GM21390 (cell line): Measurements from ENCODE around the gene KLK11.

Source experiments
- ATAC-seq: cut with Tn5 transposase; IDR thresholded peaks from one replicate; pipeline ENCODE4 v1.9.1; 2021; ENCODE audit not compliant: unreplicated experiment

Gene KLK11, protein sequence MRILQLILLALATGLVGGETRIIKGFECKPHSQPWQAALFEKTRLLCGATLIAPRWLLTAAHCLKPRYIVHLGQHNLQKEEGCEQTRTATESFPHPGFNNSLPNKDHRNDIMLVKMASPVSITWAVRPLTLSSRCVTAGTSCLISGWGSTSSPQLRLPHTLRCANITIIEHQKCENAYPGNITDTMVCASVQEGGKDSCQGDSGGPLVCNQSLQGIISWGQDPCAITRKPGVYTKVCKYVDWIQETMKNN

DNA sequence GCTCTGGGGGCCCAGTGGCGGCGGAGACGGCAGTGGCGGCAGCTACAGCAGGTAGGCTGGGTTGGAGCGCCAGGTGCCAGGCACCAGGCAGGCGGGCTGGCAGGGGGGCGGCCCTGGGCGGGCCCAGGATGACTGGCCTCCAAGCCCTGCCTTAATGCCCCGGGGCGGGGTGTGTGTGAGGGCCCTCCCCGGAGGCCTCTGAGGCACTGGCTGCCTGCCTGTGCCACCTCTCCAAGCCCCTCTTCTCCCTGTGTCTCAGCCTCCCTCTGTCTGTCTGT, at the start of gene KLK11:
Gene KLK11, minus strand, starts transcription at position 63 of the 278 bp plus-strand sequence. CDS start 985 bp downstream, outside the sequence.
- no peak for ATAC-seq

GRCh38 chr19:51075998-51076397, 49.6 kb upstream of the KLK11 start:
- ATAC-seq: no peak

DNA sequence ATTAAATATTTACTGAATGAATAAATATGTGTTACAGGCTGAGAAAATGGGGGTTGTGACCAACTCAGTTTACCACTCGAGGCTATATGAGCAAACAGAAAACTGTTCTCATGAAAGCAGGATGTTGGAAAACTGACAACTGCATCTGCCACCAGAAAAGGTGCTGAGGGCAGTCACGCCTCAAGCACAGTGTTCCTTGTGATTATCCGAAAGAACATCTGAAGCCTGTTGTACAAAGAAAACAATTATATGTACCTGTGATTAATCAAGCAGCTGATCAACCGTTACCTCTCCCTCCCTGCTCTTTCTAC, 44.6 kb upstream of the KLK11 start:
- ATAC-seq: no peak

- ATAC-seq: no peak
Observed at GRCh38 chr19:51070334-51071094, 44.1 kb upstream of the KLK11 start.

DNA sequence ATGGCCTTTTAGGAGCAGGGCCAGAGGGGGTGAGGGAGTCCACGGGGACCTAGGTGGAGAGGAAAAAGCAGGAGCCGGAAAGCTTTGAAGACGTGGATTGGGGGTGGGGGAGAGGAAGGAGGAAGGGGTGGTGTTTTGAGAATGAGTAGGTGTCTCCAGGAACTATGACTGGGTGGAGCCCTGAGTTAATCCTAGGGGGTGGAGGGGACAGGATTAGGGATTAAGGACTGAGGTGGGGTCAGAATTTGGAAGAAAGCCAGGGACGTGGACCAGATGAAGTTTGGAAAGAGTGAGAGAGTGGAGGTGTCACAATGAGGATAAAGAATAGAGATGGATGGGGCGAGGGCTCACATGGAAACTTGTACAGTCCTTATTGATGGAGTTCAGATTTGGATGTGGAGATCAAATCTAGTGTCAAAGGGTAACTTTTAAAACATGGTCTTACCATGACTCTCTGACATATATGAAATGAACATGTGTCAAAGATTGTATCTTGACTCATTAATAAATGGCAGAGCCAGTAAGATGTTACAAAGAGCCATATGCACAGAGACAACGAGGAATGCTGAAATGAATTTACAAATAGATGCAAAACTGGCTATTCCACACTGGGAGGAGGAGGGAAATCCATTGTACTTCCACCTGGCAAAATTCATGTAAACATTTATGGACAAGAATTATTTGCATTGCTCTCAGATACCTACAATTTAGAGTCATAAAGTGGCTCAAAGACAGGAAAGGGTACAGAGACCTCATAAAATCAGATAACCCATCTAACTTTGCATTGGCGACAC, 40.2 kb upstream of the KLK11 start:
- ATAC-seq: no peak

DNA sequence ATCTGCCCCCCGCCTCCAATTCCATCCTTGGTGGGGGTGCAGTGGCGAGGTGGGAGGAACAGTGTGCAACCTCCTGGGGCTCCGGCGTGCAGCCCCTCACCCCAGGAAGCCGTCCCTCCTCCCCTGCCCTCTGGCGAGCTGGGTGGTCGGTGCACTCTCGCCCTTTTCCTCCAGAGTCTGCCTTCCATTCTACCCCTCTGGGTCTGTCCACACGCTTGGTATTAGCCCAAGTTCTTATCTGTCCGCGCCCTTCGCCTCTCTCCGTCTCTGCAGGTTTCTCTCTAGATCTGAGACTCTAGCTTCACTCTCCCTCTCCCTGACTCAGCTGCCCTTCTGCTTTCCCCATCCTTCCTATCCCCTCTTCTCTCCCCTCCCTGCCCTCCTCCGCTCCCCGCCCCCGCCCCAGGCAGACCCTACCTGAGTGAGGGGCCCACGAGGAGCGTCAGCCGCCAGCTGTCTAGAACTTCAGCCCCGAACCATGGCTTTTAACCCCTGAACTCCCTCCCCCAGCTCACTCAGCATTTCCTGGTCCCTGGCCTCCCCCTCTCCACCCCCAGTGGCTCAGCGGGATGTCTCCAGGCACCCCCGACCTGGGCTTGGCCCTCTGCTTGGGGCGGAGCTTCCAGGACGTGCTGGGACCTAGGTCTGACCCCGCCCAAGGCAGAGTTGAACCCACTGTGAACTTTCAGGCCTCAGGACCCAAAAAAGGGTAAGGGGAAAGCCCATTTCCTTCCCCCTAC, 39.0 kb upstream of the KLK11 start:
- no peak for ATAC-seq

DNA sequence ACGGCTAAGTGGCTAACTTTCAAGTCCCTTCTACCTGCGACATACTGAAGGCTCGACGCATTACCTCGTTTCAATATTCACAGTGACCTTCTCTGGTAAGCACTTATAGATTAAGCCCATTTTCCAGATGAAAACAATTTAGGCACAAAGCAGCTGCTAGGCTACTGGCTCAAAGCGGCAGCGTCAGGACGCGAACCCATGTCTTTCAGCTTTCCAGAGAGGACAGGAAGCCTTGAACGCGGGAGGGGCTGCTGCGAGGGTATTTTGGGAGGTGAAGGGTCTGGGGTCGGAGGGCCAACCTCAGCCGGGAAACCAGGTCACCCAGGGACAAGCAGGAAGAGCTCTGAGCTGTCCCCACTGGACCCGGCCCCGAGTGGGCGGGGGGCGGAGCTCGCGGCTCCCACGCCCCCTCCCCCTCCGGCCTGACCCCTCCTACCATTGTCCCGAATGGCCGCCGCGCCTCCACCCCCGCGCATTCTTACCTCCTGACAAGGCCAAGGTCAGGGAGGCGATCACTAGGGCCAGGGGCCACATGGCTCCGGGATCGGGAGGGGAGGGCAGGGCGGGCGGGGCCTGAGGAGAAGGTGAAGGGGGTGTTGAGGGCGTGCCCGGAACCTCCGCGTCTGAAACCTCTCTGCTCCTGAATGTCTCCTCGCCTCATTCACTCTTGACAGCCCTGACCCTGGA, 38.3 kb upstream of the KLK11 start, which contains the start of gene KLK13:
Gene KLK13, minus strand, starts transcription at position 559 of the 687 bp plus-strand sequence. Its CDS starts 25 bp downstream, at position 534.
- ATAC-seq: no peak

DNA sequence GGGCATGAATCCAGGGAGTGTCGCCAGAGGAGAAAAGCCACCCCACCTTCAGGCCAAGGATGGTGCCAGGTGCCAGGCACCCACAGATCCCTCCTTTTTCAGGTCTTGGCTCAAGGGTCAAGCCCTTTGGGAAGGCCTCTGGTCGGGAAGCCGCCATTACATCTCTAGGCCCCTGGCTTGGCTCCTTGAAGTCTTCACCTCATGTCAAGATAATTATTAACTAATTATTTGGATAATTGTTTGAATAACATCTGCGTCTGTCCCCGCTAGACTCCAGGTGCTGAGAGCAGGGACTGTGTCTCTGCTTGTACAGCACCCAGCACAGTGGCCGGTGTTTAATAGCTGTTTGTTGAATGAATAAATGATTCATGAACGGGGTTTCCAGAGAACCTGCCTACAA, 37.2 kb upstream of the KLK11 start:
- ATAC-seq: no peak

DNA sequence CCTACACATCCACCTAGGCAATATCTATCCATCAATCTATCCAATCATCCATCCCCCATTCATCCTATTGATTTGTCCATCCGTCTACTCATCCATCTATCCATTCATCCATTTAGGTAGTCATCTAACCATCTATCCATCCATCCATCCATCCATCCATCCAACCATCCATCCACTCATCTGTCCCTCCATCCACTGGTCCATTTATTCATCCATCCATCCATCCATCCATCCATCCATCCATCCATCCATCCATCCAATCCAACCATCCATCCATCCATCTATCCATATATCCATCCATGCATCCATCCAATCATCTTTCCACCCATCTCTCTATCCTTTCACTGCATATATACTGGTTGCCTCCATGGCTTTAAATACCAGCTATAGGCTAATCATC, 34.6 kb upstream of the KLK11 start:
- ATAC-seq: no peak

DNA sequence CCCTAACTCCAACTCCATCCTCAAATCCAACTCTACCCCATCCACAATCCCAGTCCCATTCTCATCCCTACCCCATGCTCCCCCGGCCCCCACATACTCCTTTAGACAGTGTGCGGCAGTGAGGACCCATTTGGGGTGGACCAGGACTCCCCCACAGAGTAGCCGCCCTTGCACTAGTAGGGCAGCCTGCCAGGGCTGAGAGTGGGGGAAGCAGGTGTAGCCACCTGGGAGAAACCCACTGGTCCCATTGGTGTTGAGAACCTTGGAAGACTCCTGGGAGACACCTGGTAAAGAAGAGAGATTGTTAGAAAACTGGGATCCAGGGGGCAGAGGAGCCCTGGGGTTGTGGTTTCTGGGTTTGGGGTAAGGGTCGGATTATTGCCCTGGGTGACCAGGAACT, 33.9 kb upstream of the KLK11 start:
- no peak for ATAC-seq

DNA sequence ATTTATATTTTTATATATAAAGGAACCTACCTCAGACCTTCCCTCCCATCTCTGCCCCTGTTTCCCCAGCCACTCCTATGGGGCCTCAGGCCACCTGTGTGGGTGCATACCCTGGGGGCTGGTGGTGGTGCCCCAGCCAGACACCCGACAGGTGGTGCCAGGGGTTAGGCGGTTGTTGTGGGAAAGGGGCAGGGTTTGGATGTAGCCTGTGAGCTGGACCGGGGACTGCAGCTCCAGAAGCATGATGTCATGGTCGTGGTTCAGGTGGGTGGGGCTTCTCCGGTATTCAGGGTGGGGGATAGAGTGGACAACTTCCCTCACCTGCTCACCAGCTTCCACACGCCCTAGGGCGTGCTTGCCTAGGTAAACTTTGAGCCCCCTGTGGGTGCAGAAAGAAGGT, 33.3 kb upstream of the KLK11 start:
- ATAC-seq: no peak

GRCh38 chr19:51055866-51056265, 29.4 kb upstream of the KLK11 start:
- ATAC-seq: no peak

DNA sequence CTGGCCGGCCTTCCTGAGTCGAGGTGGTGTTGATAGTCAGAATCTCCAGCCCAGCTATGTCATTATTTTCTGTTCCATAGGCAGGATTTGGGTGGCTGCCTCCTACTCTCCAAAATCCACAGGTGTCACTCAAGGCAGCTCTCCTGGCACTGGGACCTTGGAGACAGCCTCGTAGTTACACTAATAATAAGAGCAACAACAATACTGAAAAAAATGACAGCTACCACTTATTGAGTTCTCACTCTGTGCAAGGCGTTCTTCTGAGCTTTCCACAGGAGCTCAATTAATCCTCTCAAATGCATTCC, 20.6 kb upstream of the KLK11 start:
- ATAC-seq: no peak

DNA sequence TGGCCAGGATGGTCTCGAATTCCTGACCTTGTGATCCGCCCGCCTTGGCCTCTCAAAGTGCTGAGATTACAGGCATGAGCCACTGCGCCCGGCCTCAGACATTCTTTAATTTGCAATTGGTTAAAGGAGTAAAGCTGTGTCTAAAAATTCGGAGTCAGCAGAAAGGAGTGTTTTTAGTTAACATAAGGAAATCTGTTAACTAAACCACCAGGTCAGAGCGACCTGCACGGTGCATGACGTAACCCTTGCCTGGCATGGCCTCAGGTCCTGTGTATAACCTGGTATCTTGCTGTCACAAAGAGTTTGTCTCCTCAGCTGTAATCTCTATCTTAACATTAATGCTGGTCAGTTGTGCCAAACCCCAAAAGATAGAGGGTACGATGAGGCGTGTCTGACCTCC, 17.9 kb upstream of the KLK11 start:
- ATAC-seq: no peak

- ATAC-seq: no peak
Observed at GRCh38 chr19:51043497-51043896, 17.1 kb upstream of the KLK11 start.

DNA sequence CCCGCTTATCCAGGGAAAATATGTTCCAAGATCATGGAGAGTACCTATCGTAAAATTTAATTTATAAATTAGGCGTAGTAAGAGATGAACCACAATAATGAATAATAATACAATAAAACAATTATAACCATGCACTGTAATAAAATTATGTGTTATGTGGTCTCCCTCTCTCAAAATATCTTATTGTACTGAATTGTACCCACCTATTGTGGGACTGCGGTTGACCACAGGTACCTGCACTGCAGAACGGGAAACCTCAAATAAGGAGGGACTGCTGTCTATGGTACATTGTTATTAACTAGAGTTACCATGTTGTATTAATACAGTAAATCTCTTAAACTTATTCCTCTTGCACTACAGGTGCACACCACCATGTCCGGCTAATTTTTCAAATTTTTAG, 13.7 kb upstream of the KLK11 start:
- ATAC-seq: no peak

DNA sequence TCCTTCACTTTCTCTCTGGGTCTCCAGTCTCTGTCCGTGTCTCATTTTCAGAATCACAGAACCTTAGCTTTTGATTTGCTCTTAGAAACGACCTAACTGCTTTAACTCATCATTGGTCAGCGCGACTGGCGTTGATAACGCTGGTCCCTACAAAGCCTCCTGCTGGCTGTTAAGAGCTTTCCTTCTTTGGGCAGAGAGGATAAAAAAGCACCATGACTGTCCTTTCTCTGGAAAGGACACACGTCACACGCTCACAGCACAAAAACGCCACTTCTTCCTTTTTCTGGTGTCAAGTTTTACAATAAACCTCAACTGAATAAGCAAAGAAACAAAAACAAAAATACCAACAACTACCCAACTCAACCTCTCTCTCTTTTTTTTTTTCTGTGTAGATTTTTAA, 10.1 kb upstream of the KLK11 start:
- ATAC-seq: no peak

- ATAC-seq: no peak
Observed at GRCh38 chr19:51034704-51035103, 8.3 kb upstream of the KLK11 start, which contains the start of gene KLK12. Gene KLK12 (minus strand): TSS chr19:51035002. CDS start chr19:51034621, 381 bp downstream.

GRCh38 chr19:51031880-51032225, 5.4 kb upstream of the KLK11 start:
- ATAC-seq: no peak

DNA sequence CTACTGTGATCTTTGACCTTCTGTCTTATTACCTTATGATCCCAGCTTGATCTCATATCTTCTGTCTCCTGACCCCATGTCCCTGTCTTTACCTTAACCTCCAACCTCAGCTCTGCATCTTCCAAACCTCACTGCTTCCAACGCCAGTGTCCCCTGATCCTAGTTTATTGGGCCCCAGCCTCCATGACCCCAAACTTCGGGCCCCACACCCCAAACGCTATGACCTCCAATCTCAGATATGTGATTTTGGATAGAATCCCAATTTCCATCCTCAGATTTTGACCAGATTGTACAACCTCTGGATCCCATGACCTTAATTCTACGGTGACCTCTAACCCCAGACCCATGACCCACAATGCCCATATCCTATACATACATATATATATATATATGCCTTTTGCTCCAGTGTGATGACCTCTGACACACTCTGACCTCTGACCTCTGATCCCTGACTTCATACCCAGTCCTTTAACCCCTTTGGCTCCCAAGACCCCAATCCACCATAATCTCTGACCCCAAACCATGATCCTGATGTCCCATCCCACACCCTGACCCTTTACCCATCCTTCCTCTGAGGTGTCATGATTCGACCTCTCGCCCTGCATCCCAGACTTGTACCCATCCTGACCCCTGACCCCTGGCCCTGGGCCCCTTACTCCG, 4.9 kb upstream of the KLK11 start:
- no peak for ATAC-seq

DNA sequence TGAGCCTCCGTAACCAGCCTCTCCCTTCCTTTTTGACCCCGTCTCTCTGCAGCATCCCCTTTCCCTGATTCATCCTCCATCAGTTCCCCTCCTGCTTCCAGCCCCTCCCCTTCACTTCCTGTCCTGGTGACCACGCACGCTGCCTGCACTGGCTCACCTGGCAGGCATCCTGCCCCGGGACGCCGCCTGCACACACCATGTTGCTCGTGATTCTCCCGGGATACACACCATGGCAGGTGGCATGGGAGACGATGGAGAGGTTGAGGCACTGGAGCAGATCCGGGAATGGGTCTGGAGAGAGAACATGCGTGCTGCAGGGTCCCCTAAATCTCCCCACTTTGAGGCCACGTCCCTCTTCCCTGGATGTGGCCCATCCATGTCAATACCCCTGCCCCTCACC, 4.2 kb upstream of the KLK11 start:
- ATAC-seq: no peak
